Fibroblast of lung (primary cell): ENCODE data around the gene MFN1. TPM values are rescaled to one million over a fixed set of nuclear protein-coding genes. Genes with fewer than 3 reads are reported as not detected.

ENCODE experiments used
- DNase-seq, 2 donors: peaks; one replicate each; pipeline versions ENCODE4 v3.0.0 to v3.0.0-alpha.2; 2010; ENCODE audit warnings: low read depth in 2 of 2
- H2AFZ ChIP-seq: 2 replicates; pipeline ENCODE4 v1.5.1; 2012; ENCODE audit warnings: low read length, control low read depth, inconsistent platforms
- H3K27ac ChIP-seq: 2 replicates; pipeline ENCODE4 v1.5.1; 2011; ENCODE audit warnings: low read length, control low read depth; ENCODE audit not compliant: insufficient read depth
- H3K27me3 ChIP-seq: 2 replicates; pipeline ENCODE4 v1.5.1; 2011; ENCODE audit warnings: mild to moderate bottlenecking, low read length; ENCODE audit not compliant: control insufficient read depth, insufficient read depth
- H3K36me3 ChIP-seq: 2 replicates; pipeline ENCODE4 v1.5.1; 2011; ENCODE audit warnings: low read length; ENCODE audit not compliant: control insufficient read depth, insufficient read depth
- H3K4me1 ChIP-seq: 2 replicates; pipeline ENCODE4 v1.5.1; 2011; ENCODE audit warnings: low read length; ENCODE audit not compliant: control insufficient read depth, insufficient read depth; ENCODE audit errors: extremely low read depth
- H3K4me2 ChIP-seq: 2 replicates; pipeline ENCODE4 v1.5.1; 2011; ENCODE audit warnings: low read length, control low read depth; ENCODE audit not compliant: insufficient read depth; ENCODE audit errors: extremely low read depth
- H3K4me3 ChIP-seq, 4 experiments: fragments of 200-600 bp in 1 of 4; sonication (generic) in 1 of 4; replicated peaks in 1 of 4; 2 replicates each; pipeline ENCODE4 v1.5.1; 2011 to 2016; ENCODE audit warnings: low read length in 4 of 4, low read depth in 3 of 4, mild to moderate bottlenecking in 3 of 4, control low read depth in 2 of 4, inconsistent platforms in 1 of 4, mixed read lengths in 1 of 4; ENCODE audit not compliant: insufficient read depth in 1 of 4; ENCODE audit errors: control extremely low read depth in 1 of 4
- H3K79me2 ChIP-seq: 2 replicates; pipeline ENCODE4 v1.5.1; 2012; ENCODE audit warnings: mild to moderate bottlenecking, low read length, inconsistent platforms; ENCODE audit not compliant: control insufficient read depth, insufficient read depth
- H3K9ac ChIP-seq: 2 replicates; pipeline ENCODE4 v1.5.1; 2011; ENCODE audit warnings: mild to moderate bottlenecking, low read length, control low read depth; ENCODE audit not compliant: insufficient read depth
- H3K9me3 ChIP-seq: 2 replicates; pipeline ENCODE4 v1.5.1; 2012; ENCODE audit warnings: low read depth, low read length; ENCODE audit not compliant: control insufficient read depth, insufficient read depth
- H4K20me1 ChIP-seq: 2 replicates; pipeline ENCODE4 v1.5.1; 2011; ENCODE audit warnings: low read length; ENCODE audit not compliant: control insufficient read depth, insufficient read depth; ENCODE audit errors: extremely low read depth
- EZH2 ChIP-seq: IDR thresholded peaks from 2 replicates; pipeline ENCODE4 v1.5.1; 2012; ENCODE audit warnings: low read length, control low read depth, mild to moderate bottlenecking; ENCODE audit errors: missing control alignments
- polyA plus RNA-seq, 2 donors: library from polyadenylated mRNA; depleted of rRNA in 1 of 2; stranded (reverse) in 1 of 2; unstranded in 1 of 2; fragments of >200 nt; gene quantifications; 2 replicates each; pipeline ENCODE4 v1.2.1, GENCODE V29; 2011 to 2012; ENCODE audit warnings: missing spikeins in 1 of 2
- total RNA-seq: library from RNA; depleted of rRNA; stranded (reverse); fragments of >200 nt; gene quantifications from 2 replicates; pipeline ENCODE4 v1.2.1, GENCODE V29; 2014
- TF ChIP-seq, protein P1 (sequence below), 2 donors: IDR thresholded peaks in 1 of 2; conservative IDR thresholded peaks in 1 of 2; 1 replicate in 1 of 2; 2 replicates in 1 of 2; pipeline ENCODE4 v1.5.1; 2011 to 2012; ENCODE audit warnings: low read length in 2 of 2, control low read depth in 1 of 2, inconsistent platforms in 1 of 2, low read depth in 1 of 2, mild to moderate bottlenecking in 1 of 2

MFN1 gene
- total and polyA plus RNA-seq, 2 donors (not counting 1 experiment from before 2014, with no cell fraction given) = 48.1 to 52.8 TPM

DNA sequence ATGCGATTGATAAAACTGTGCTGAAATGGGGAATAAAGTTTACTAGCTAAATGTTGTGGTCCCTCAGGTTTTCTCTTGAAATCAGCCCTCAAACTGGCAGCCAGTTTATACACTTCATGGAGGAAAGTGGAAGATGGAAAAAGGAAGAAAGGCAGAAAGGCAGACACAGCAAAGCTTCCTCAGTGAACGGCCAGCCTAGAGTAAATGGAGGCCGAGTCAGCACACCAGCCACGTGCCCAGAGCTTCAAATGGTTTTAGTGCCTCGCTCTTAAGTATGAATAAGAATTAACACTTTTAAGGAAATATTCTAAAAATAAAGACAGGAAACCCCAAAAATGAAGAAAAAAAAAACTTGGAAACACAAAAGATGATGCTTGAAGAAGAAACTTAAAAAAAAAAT is 55.5 kb downstream of the MFN1 start:
- Histone ChIP-seq H3K4me1 (no peaks in the 10 kb centered on the region), H3K27me3 (no peaks in the 10 kb centered on the region), H3K9me3 (no peaks in the 10 kb centered on the region), H3K9ac (no peak overlapping the region), H3K36me3 (peaks cover under 1% of the 10 kb centered on the region), H4K20me1 (no peaks in the 10 kb centered on the region), H2AFZ (no peak overlapping the region), H3K79me2 (no peaks in the 10 kb centered on the region), H3K4me3 (no peak overlapping the region), H3K27ac (no peak overlapping the region), H3K4me2 (no peak overlapping the region)
- TF ChIP-seq, protein P1, sequence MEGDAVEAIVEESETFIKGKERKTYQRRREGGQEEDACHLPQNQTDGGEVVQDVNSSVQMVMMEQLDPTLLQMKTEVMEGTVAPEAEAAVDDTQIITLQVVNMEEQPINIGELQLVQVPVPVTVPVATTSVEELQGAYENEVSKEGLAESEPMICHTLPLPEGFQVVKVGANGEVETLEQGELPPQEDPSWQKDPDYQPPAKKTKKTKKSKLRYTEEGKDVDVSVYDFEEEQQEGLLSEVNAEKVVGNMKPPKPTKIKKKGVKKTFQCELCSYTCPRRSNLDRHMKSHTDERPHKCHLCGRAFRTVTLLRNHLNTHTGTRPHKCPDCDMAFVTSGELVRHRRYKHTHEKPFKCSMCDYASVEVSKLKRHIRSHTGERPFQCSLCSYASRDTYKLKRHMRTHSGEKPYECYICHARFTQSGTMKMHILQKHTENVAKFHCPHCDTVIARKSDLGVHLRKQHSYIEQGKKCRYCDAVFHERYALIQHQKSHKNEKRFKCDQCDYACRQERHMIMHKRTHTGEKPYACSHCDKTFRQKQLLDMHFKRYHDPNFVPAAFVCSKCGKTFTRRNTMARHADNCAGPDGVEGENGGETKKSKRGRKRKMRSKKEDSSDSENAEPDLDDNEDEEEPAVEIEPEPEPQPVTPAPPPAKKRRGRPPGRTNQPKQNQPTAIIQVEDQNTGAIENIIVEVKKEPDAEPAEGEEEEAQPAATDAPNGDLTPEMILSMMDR (conservative IDR thresholded peaks at IDR 0.05 in 1 of 2, IDR thresholded peaks at IDR 0.05 in 1 of 2; ENCODE audit: low read depth in 1 of 2, low read length in 2 of 2) = no peak
- TF ChIP-seq EZH2 = no peak
- DNase-seq = no peak

DNA sequence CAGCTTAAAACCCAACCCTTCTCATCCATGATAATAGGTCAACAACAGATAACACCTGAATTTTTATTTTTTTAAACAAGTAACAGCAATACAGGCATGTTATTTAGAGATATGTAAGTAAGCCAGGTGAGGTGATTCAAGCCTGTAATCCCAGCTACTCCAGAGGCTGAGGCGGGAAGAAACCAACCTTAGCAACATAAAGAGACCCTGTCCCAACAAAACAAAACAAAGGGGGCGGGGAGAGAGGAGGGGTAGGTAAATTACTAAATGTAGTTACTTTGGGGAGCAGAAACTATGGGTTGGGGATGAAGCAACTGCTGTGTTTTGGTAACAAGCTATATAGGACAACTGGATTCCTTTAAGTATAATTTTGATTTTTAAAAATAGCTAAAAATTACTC is 56.8 kb downstream of the MFN1 start:
- Histone ChIP-seq H2AFZ (no peak overlapping the region), H3K9me3 (no peaks in the 10 kb centered on the region), H3K4me2 (no peak overlapping the region), H3K27me3 (no peaks in the 10 kb centered on the region), H4K20me1 (no peaks in the 10 kb centered on the region), H3K4me1 (no peaks in the 10 kb centered on the region), H3K4me3 (no peak overlapping the region), H3K79me2 (no peaks in the 10 kb centered on the region), H3K9ac (no peak overlapping the region), H3K36me3 (no peaks in the 10 kb centered on the region), H3K27ac (no peak overlapping the region)
- no peak for DNase-seq
- no peak for TF ChIP-seq EZH2
- TF ChIP-seq, protein P1 (conservative IDR thresholded peaks at IDR 0.05 in 1 of 2, IDR thresholded peaks at IDR 0.05 in 1 of 2; ENCODE audit: low read depth in 1 of 2, low read length in 2 of 2) = no peak

DNA sequence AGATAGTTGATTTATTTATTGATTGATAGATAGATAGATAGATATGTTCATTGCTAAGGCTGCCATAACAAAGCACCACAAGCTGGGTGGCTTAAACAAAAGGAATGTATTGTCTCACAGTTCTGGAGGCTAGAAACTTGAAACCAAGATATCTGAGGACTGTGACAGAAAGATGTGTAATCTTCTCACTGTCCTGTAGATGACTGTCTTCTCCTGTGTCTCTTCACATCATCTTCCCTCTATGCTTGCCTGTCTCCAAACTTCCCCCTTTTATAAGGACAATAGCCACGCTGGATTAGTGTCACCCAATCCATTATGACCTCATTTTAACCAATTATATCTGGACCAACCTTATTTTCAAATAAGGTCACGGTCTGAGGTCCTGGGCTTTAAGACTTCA is 62.8 kb downstream of the MFN1 start:
- no peak overlapping the region for H3K4me3 ChIP-seq
- H3K9me3 ChIP-seq = no peaks in the 10 kb centered on the region
- H3K36me3 ChIP-seq = peaks cover 5% of the 10 kb centered on the region
- DNase-seq = peak in 1 of 2 donors; percentile 19
- H3K27ac ChIP-seq = no peak overlapping the region
- H3K4me1 ChIP-seq = no peaks in the 10 kb centered on the region
- H3K9ac ChIP-seq = no peak overlapping the region
- TF ChIP-seq, protein P1 (conservative IDR thresholded peaks at IDR 0.05 in 1 of 2, IDR thresholded peaks at IDR 0.05 in 1 of 2; ENCODE audit: low read depth in 1 of 2, low read length in 2 of 2) = no peak
- TF ChIP-seq EZH2 = no peak
- H3K27me3 ChIP-seq = no peaks in the 10 kb centered on the region
- H3K79me2 ChIP-seq = no peaks in the 10 kb centered on the region
- no peak overlapping the region for H3K4me2 ChIP-seq
- no peak overlapping the region for H2AFZ ChIP-seq
- no peaks in the 10 kb centered on the region for H4K20me1 ChIP-seq
